ENCODE data around the gene EFCAB12.

EFCAB12 gene

GRCh38 chr3:129439226-129439816 is 10.9 kb upstream of the EFCAB12 start:
- Histone ChIP-seq H3K27ac (peak overlapping the region; percentile 90), H3K36me3 (ENCODE audit: control insufficient read depth, insufficient read depth, low read length) (no peaks in the 10 kb centered on the region), H3K4me2 (ENCODE audit: low read length) (peak overlapping the region; percentile 73), H3K27me3 (ENCODE audit: control insufficient read depth, insufficient read depth, low read length) (no peaks in the 10 kb centered on the region), H3K4me1 (peaks cover 21% of the 10 kb centered on the region), H3K9ac (peak overlapping the region; percentile 54), H3K79me2 (peaks cover 10% of the 10 kb centered on the region), H2AFZ (peak overlapping the region; percentile 99), H3K9me3 (ENCODE audit: control insufficient read depth, low read length) (no peaks in the 10 kb centered on the region), H3K4me3 (ENCODE audit: low read depth, low read length) (peak overlapping the region; percentile 82)
- no peak for TF ChIP-seq CTCF (IDR thresholded peaks at IDR 0.05)

GRCh38 chr3:129435367-129435766 is 6.9 kb upstream of the EFCAB12 start:
- no peaks in the 10 kb centered on the region for H3K36me3 ChIP-seq (ENCODE audit: control insufficient read depth, insufficient read depth, low read length)
- H3K4me2 ChIP-seq (ENCODE audit: low read length): no peak overlapping the region
- H3K27ac ChIP-seq: no peak overlapping the region
- no peaks in the 10 kb centered on the region for H3K4me1 ChIP-seq
- H3K9me3 ChIP-seq (ENCODE audit: control insufficient read depth, low read length): no peaks in the 10 kb centered on the region
- TF ChIP-seq CTCF (IDR thresholded peaks at IDR 0.05): no peak
- no peaks in the 10 kb centered on the region for H3K27me3 ChIP-seq (ENCODE audit: control insufficient read depth, insufficient read depth, low read length)
- no peak overlapping the region for H2AFZ ChIP-seq
- no peak overlapping the region for H3K9ac ChIP-seq
- H3K4me3 ChIP-seq (ENCODE audit: low read depth, low read length): no peak overlapping the region
- peaks cover 3% of the 10 kb centered on the region for H3K79me2 ChIP-seq

DNA sequence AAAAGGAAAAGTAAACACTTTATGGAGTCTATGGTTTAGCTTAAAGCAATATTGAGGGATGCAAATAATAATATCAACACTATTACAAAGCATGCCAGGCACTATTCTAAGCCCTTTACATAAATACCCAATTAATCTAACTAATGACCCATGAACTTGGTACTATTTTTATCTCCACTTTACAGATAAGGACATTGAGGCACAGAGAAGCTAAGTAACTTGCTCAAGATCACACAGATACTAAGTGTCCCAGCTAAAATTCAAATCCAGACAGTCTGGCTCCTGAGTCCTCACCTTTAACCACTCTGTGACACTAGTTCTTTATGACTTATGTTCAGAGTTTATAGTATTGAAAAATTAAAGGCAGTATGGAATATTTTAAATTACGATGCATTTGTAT is 5.7 kb upstream of the EFCAB12 start:
- no peak for TF ChIP-seq CTCF (IDR thresholded peaks at IDR 0.05)
- Histone ChIP-seq H3K4me2 (ENCODE audit: low read length) (no peak overlapping the region), H3K27me3 (ENCODE audit: control insufficient read depth, insufficient read depth, low read length) (no peaks in the 10 kb centered on the region), H3K27ac (no peak overlapping the region), H3K9me3 (ENCODE audit: control insufficient read depth, low read length) (no peaks in the 10 kb centered on the region), H3K9ac (no peak overlapping the region), H2AFZ (no peak overlapping the region), H3K79me2 (no peaks in the 10 kb centered on the region), H3K4me1 (peaks cover 1% of the 10 kb centered on the region), H3K4me3 (ENCODE audit: low read depth, low read length) (no peak overlapping the region), H3K36me3 (ENCODE audit: control insufficient read depth, insufficient read depth, low read length) (no peaks in the 10 kb centered on the region)

- no peaks in the 10 kb centered on the region for H3K36me3 ChIP-seq (ENCODE audit: control insufficient read depth, insufficient read depth, low read length)
- no peak overlapping the region for H3K27ac ChIP-seq
- no peaks in the 10 kb centered on the region for H3K9me3 ChIP-seq (ENCODE audit: control insufficient read depth, low read length)
- no peak overlapping the region for H3K4me3 ChIP-seq (ENCODE audit: low read depth, low read length)
- H3K4me1 ChIP-seq: peaks cover 6% of the 10 kb centered on the region
- no peak overlapping the region for H2AFZ ChIP-seq
- H3K4me2 ChIP-seq (ENCODE audit: low read length): no peak overlapping the region
- no peak for TF ChIP-seq CTCF (IDR thresholded peaks at IDR 0.05)
- no peak overlapping the region for H3K9ac ChIP-seq
- no peaks in the 10 kb centered on the region for H3K27me3 ChIP-seq (ENCODE audit: control insufficient read depth, insufficient read depth, low read length)
- H3K79me2 ChIP-seq: no peaks in the 10 kb centered on the region
These were observed 5.1 kb upstream of the EFCAB12 start for GRCh38 chr3:129433565-129433964.

DNA sequence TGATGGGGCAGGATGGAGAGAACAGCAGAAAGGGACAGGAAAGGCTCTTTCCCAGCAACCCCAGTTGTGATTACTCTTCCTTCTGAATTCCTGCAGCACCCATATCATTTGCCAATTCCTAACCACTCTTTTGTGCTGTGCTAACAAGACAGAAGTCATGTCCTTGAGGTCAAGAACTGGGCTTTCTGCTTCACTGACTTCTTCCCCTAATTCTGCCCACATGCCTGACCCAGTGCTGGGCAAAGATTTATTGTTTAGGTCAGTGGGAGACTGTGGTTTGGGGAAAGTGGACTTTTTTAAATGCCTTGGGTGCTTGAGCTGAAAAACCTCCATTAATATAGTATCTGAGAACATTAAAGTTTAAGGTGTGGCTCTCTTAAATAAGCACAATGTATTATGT is 4.2 kb upstream of the EFCAB12 start:
- no peaks in the 10 kb centered on the region for H3K36me3 ChIP-seq (ENCODE audit: control insufficient read depth, insufficient read depth, low read length)
- no peak overlapping the region for H3K4me2 ChIP-seq (ENCODE audit: low read length)
- H3K9ac ChIP-seq: no peak overlapping the region
- no peaks in the 10 kb centered on the region for H3K27me3 ChIP-seq (ENCODE audit: control insufficient read depth, insufficient read depth, low read length)
- H3K9me3 ChIP-seq (ENCODE audit: control insufficient read depth, low read length): no peaks in the 10 kb centered on the region
- TF ChIP-seq CTCF (IDR thresholded peaks at IDR 0.05): no peak
- H3K4me1 ChIP-seq: peaks cover 12% of the 10 kb centered on the region
- H3K79me2 ChIP-seq: no peaks in the 10 kb centered on the region
- no peak overlapping the region for H2AFZ ChIP-seq
- H3K4me3 ChIP-seq (ENCODE audit: low read depth, low read length): no peak overlapping the region
- no peak overlapping the region for H3K27ac ChIP-seq
